OCI-LY7 (cell line): Measurements from ENCODE around the gene ITGA2. TPM values are rescaled to one million over a fixed set of nuclear protein-coding genes. Genes with fewer than 3 reads are reported as not detected.

Experiments used
- BruUV-seq: library from RNA; stranded (reverse); fragments of 400-500 nt; replicated peaks from 2 replicates; lab custom pipeline; 2021; lab: Mats Ljungman, UMichigan
- CTCF ChIA-PET: fragments of 300-600 bp; sonication (Branson Sonifier 250); formaldehyde crosslinking; loops from one replicate; lab custom pipeline; 2022; ENCODE audit warnings: antibody characterized with exemption; ENCODE audit not compliant: unreplicated experiment; lab: Charles Lee
- POLR2A ChIA-PET: fragments of 300-600 bp; sonication (Branson Sonifier 250); formaldehyde crosslinking; loops from one replicate; lab custom pipeline; 2022; ENCODE audit warnings: antibody characterized with exemption; lab: Charles Lee
- DNase-seq: peaks from one replicate; pipeline ENCODE4 v3.0.0-alpha.2; 2015; ENCODE audit warnings: low spot score
- H2AFZ ChIP-seq: fragments of 200-600 bp; sonication (generic), shearing (Covaris generic); 2 replicates; pipeline ENCODE4 v1.6.1; 2014; ENCODE audit warnings: mild to moderate bottlenecking, antibody characterized with exemption, low read length, moderate library complexity
- H3K27ac ChIP-seq: fragments of 200-600 bp; sonication (generic); 2 replicates; pipeline ENCODE4 v1.5.1; 2014; ENCODE audit warnings: mixed run types, low read depth, mild to moderate bottlenecking, moderate library complexity, low read length, inconsistent platforms; ENCODE audit not compliant: poor library complexity, severe bottlenecking
- H3K36me3 ChIP-seq: fragments of 200-600 bp; sonication (generic); 2 replicates; pipeline ENCODE4 v1.6.1; 2014; ENCODE audit warnings: mild to moderate bottlenecking, antibody characterized with exemption, low read length, moderate library complexity, mixed read lengths; ENCODE audit not compliant: insufficient read depth
- H3K4me1 ChIP-seq: fragments of 200-600 bp; sonication (generic); 2 replicates; pipeline ENCODE4 v1.5.1; 2014; ENCODE audit warnings: mild to moderate bottlenecking, low read length; ENCODE audit not compliant: insufficient read depth, poor library complexity, severe bottlenecking
- H3K4me2 ChIP-seq: fragments of 200-600 bp; sonication (generic); 2 replicates; pipeline ENCODE4 v1.6.1; 2014; ENCODE audit warnings: mild to moderate bottlenecking, low read length
- H3K4me3 ChIP-seq: fragments of 200-600 bp; sonication (generic); 2 replicates; pipeline ENCODE4 v1.5.1; 2014; ENCODE audit warnings: mild to moderate bottlenecking, low read depth, low read length; ENCODE audit not compliant: poor library complexity, severe bottlenecking
- H3K79me2 ChIP-seq: fragments of 200-600 bp; sonication (generic); 2 replicates; pipeline ENCODE4 v1.6.1; 2016; ENCODE audit warnings: low read depth, mild to moderate bottlenecking, low read length, moderate library complexity, mixed read lengths; ENCODE audit not compliant: insufficient read depth
- H3K9me2 ChIP-seq: fragments of 200-600 bp; sonication (generic); 2 replicates; pipeline ENCODE4 v1.6.1; 2016; ENCODE audit warnings: mild to moderate bottlenecking, low read length, mixed read lengths; ENCODE audit not compliant: insufficient read depth
- H3K9me3 ChIP-seq: fragments of 200-600 bp; sonication (generic); 2 replicates; pipeline ENCODE4 v1.6.1; 2014; ENCODE audit warnings: mild to moderate bottlenecking, mixed run types, low read length, mixed read lengths
- H4K20me1 ChIP-seq: fragments of 200-600 bp; sonication (generic); 2 replicates; pipeline ENCODE4 v1.6.1; 2014; ENCODE audit warnings: mild to moderate bottlenecking, antibody characterized with exemption, low read length, moderate library complexity, mixed read lengths; ENCODE audit not compliant: insufficient read depth
- EZH2phosphoT487 ChIP-seq: fragments of 200-600 bp; sonication (generic); IDR thresholded peaks from 2 replicates; pipeline ENCODE4 v1.6.1; 2018; ENCODE audit warnings: low read depth, borderline replicate concordance, mild to moderate bottlenecking, mixed run types, antibody characterized with exemption, low read length, moderate library complexity, mixed read lengths
- intact Hi-C: fragments of 100-400 bp; cut with micrococcal nuclease; formaldehyde crosslinking; loops from one replicate; pipeline ENCODE4 v1.10.0; 2022; ENCODE audit not compliant: unreplicated experiment
- total RNA-seq, 2 experiments: library from RNA; depleted of rRNA in 1 of 2; stranded (reverse); fragments of >200 nt in 1 of 2; shearing (Covaris generic) in 1 of 2; gene quantifications; 2 replicates each; pipeline ENCODE4 v1.2.3, GENCODE V29; 2014 to 2022
- TF ChIP-seq, protein P1 (sequence below): fragments of 200-600 bp; sonication (generic); conservative IDR thresholded peaks from 2 replicates; pipeline ENCODE4 v1.5.1; 2014; ENCODE audit warnings: mild to moderate bottlenecking, antibody characterized with exemption, low read length, moderate library complexity, mixed read lengths

Gene ITGA2
- total RNA-seq, 2 experiments from 2014 or later = not detected

- Histone ChIP-seq H3K36me3 (peaks cover 40% of the 10 kb centered on the region), H2AFZ (no peak overlapping the region), H3K4me1 (no peaks in the 10 kb centered on the region), H3K4me3 (no peak overlapping the region), H4K20me1 (no peaks in the 10 kb centered on the region), H3K4me2 (no peak overlapping the region), H3K9me2 (no peaks in the 10 kb centered on the region), H3K27ac (no peak overlapping the region), H3K9me3 (no peaks in the 10 kb centered on the region), H3K79me2 (no peaks in the 10 kb centered on the region)
- no TSS peak for BruUV-seq
- CTCF ChIA-PET = no interaction called here
- no peak for TF ChIP-seq EZH2phosphoT487
- TF ChIP-seq, protein P1, sequence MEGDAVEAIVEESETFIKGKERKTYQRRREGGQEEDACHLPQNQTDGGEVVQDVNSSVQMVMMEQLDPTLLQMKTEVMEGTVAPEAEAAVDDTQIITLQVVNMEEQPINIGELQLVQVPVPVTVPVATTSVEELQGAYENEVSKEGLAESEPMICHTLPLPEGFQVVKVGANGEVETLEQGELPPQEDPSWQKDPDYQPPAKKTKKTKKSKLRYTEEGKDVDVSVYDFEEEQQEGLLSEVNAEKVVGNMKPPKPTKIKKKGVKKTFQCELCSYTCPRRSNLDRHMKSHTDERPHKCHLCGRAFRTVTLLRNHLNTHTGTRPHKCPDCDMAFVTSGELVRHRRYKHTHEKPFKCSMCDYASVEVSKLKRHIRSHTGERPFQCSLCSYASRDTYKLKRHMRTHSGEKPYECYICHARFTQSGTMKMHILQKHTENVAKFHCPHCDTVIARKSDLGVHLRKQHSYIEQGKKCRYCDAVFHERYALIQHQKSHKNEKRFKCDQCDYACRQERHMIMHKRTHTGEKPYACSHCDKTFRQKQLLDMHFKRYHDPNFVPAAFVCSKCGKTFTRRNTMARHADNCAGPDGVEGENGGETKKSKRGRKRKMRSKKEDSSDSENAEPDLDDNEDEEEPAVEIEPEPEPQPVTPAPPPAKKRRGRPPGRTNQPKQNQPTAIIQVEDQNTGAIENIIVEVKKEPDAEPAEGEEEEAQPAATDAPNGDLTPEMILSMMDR = no peak
- DNase-seq = no peak
- POLR2A ChIA-PET = interaction anchor here (0.5 to 1.0 kb wide), 2 partner anchors 10 to 21 kb away, joined by 3 to 6 read pairs; no protein-coding TSS in a partner anchor
- intact Hi-C loops = no loop called here
Observed at GRCh38 chr5:53099546-53099945, 110.4 kb downstream of the ITGA2 start.

DNA sequence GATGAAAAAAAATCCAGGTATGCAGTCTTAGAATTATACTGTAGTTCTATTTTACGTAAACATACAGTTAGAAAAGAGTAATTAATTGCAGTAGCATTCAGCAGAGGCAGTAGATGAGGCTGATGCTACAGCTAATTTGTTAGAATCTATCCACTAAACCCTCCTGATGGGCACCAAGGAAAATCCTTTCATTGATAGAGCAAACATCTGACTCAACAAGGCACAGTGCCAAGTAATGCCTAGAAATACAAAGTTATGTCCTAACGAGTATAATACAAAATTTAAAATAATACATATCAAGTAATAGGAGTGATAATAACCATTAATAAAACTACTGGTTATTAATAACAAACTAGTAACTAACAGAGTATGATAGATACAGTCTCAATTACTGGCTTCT, 111.5 kb downstream of the ITGA2 start:
- H3K9me3 ChIP-seq = no peaks in the 10 kb centered on the region
- no peak overlapping the region for H2AFZ ChIP-seq
- H3K27ac ChIP-seq = no peak overlapping the region
- peaks cover 40% of the 10 kb centered on the region for H3K36me3 ChIP-seq
- DNase-seq = no peak
- ChIA-PET CTCF (no interaction called here), POLR2A (no interaction called here)
- intact Hi-C loops = no loop called here
- H3K4me3 ChIP-seq = no peak overlapping the region
- H3K79me2 ChIP-seq = no peaks in the 10 kb centered on the region
- BruUV-seq = no TSS peak
- H4K20me1 ChIP-seq = no peaks in the 10 kb centered on the region
- no peaks in the 10 kb centered on the region for H3K4me1 ChIP-seq
- no peak overlapping the region for H3K4me2 ChIP-seq
- TF ChIP-seq, protein P1 = no peak
- no peak for TF ChIP-seq EZH2phosphoT487
- H3K9me2 ChIP-seq = no peaks in the 10 kb centered on the region

GRCh38 chr5:53105611-53106300, 116.6 kb downstream of the ITGA2 start:
- Histone ChIP-seq H3K9me2 (no peaks in the 10 kb centered on the region), H4K20me1 (no peaks in the 10 kb centered on the region)

More at GRCh38 chr5:53105611-53106300, 116.6 kb downstream of the ITGA2 start:
- no peaks in the 10 kb centered on the region; the same call in 1 of the 2 replicates for H3K79me2 ChIP-seq
- POLR2A ChIA-PET = interaction anchor here (0.6 to 0.7 kb wide), 2 partner anchors 9 to 12 kb away, joined by 3 read pairs; no protein-coding TSS in a partner anchor
- intact Hi-C loops = no loop called here
- no peak for DNase-seq
- H3K4me3 ChIP-seq = no peak overlapping the region
- CTCF ChIA-PET = no interaction called here
- no peak overlapping the region for H3K27ac ChIP-seq
- no peaks in the 10 kb centered on the region for H3K9me3 ChIP-seq
- H2AFZ ChIP-seq = no peak overlapping the region
- peaks cover 16% of the 10 kb centered on the region for H3K4me1 ChIP-seq
- no peak overlapping the region for H3K4me2 ChIP-seq
- no TSS peak for BruUV-seq
- H3K36me3 ChIP-seq = peaks cover 10% of the 10 kb centered on the region; the same call in 1 of the 2 replicates
- TF ChIP-seq, protein P1 = no peak
- TF ChIP-seq EZH2phosphoT487 = no peak
